H9 (cell line): Measurements from ENCODE around the gene LHPP. TPM values are rescaled to one million over a fixed set of nuclear protein-coding genes. Genes with fewer than 3 reads are reported as not detected.

Experiments used
- DNase-seq: peaks from one replicate; pipeline ENCODE4 v3.0.0-alpha.2; 2017
- H2AFZ ChIP-seq: one replicate; pipeline ENCODE4 v1.6.1; 2013; ENCODE audit warnings: mild to moderate bottlenecking, low read length, control low read depth, moderate library complexity
- H2AK5ac ChIP-seq: 2 replicates; pipeline ENCODE4 v1.6.1; 2013; ENCODE audit warnings: low read length, control low read depth, mixed read lengths; ENCODE audit not compliant: insufficient read length
- H2BK120ac ChIP-seq: one replicate; pipeline ENCODE4 v1.6.1; 2013; ENCODE audit warnings: low read depth, mild to moderate bottlenecking, low read length, control low read depth, inconsistent platforms; ENCODE audit not compliant: poor library complexity, severe bottlenecking
- H2BK12ac ChIP-seq: 2 replicates; pipeline ENCODE4 v1.6.1; 2013; ENCODE audit warnings: low read length, control low read depth, mixed read lengths, low read depth; ENCODE audit not compliant: insufficient read length
- H2BK15ac ChIP-seq: 2 replicates; pipeline ENCODE4 v1.6.1; 2013; ENCODE audit warnings: low read depth, low read length, control low read depth
- H2BK20ac ChIP-seq: one replicate; pipeline ENCODE4 v1.6.1; 2013; ENCODE audit warnings: low read depth, mild to moderate bottlenecking, low read length, control low read depth, inconsistent platforms; ENCODE audit not compliant: poor library complexity, severe bottlenecking
- H2BK5ac ChIP-seq: 2 replicates; pipeline ENCODE4 v1.6.1; 2013; ENCODE audit warnings: low read length, control low read depth, mixed read lengths; ENCODE audit not compliant: insufficient read length
- H3K14ac ChIP-seq: 2 replicates; pipeline ENCODE4 v1.6.1; 2013; ENCODE audit warnings: low read length, control low read depth; ENCODE audit not compliant: insufficient read depth
- H3K18ac ChIP-seq: 2 replicates; pipeline ENCODE4 v1.6.1; 2013; ENCODE audit warnings: low read depth, mild to moderate bottlenecking, mixed read lengths, low read length, control low read depth; ENCODE audit not compliant: insufficient read length
- H3K23ac ChIP-seq: 2 replicates; pipeline ENCODE4 v1.6.1; 2013; ENCODE audit warnings: low read length, control low read depth, mixed read lengths, low read depth; ENCODE audit not compliant: insufficient read length
- H3K23me2 ChIP-seq: 2 replicates; pipeline ENCODE4 v1.6.1; 2013; ENCODE audit warnings: low read depth, mild to moderate bottlenecking, mixed read lengths, low read length, control low read depth; ENCODE audit not compliant: insufficient read length, poor library complexity, severe bottlenecking
- H3K27ac ChIP-seq: 2 replicates; pipeline ENCODE4 v1.5.1; 2013; ENCODE audit warnings: low read length, control low read depth, mixed read lengths, low read depth; ENCODE audit not compliant: insufficient read length
- H3K27me3 ChIP-seq: 2 replicates; pipeline ENCODE4 v1.6.1; 2013; ENCODE audit warnings: low read length, control low read depth, inconsistent platforms; ENCODE audit not compliant: insufficient read depth
- H3K4ac ChIP-seq: 2 replicates; pipeline ENCODE4 v1.6.1; 2013; ENCODE audit warnings: low read depth, mild to moderate bottlenecking, control low read depth, inconsistent platforms, low read length, moderate library complexity
- H3K4me1 ChIP-seq: 2 replicates; pipeline ENCODE4 v1.6.1; 2013; ENCODE audit warnings: low read length, control low read depth, inconsistent platforms; ENCODE audit not compliant: insufficient read depth
- H3K4me2 ChIP-seq: 2 replicates; pipeline ENCODE4 v1.6.1; 2013; ENCODE audit warnings: low read length, control low read depth, mixed read lengths; ENCODE audit not compliant: insufficient read length, insufficient read depth
- H3K56ac ChIP-seq: 2 replicates; pipeline ENCODE4 v1.6.1; 2013; ENCODE audit warnings: low read depth, mild to moderate bottlenecking, mixed read lengths, low read length, control low read depth; ENCODE audit not compliant: insufficient read length
- H3K79me1 ChIP-seq: 2 replicates; pipeline ENCODE4 v1.6.1; 2013; ENCODE audit warnings: low read depth, mild to moderate bottlenecking, moderate library complexity, low read length, control low read depth, inconsistent platforms; ENCODE audit not compliant: insufficient read depth, poor library complexity, severe bottlenecking
- H3K79me2 ChIP-seq: 2 replicates; pipeline ENCODE4 v1.6.1; 2013; ENCODE audit warnings: low read length, control low read depth, inconsistent platforms; ENCODE audit not compliant: insufficient read depth
- H3K9ac ChIP-seq: 2 replicates; pipeline ENCODE4 v1.6.1; 2013; ENCODE audit warnings: low read length, control low read depth, mixed read lengths; ENCODE audit not compliant: insufficient read length; ENCODE audit errors: extremely low read depth
- H3K9me3 ChIP-seq: one replicate; pipeline ENCODE4 v1.6.1; 2013; ENCODE audit warnings: low read depth, low read length, inconsistent platforms; ENCODE audit not compliant: control insufficient read depth
- H3T11ph ChIP-seq: one replicate; pipeline ENCODE4 v1.6.1; 2013; ENCODE audit warnings: mild to moderate bottlenecking, low read length, control low read depth, inconsistent platforms
- H4K20me1 ChIP-seq: one replicate; pipeline ENCODE4 v1.6.1; 2013; ENCODE audit not compliant: control insufficient read depth, insufficient read length, insufficient read depth
- H4K5ac ChIP-seq: 2 replicates; pipeline ENCODE4 v1.6.1; 2013; ENCODE audit warnings: low read depth, mild to moderate bottlenecking, mixed read lengths, low read length, control low read depth; ENCODE audit not compliant: insufficient read length
- H4K8ac ChIP-seq: replicated peaks from 2 replicates; pipeline ENCODE4 v1.6.1; 2013; ENCODE audit warnings: low read length, control low read depth, mixed read lengths, low read depth; ENCODE audit not compliant: insufficient read length
- H4K91ac ChIP-seq: 2 replicates; pipeline ENCODE4 v1.6.1; 2013; ENCODE audit warnings: low read depth, mild to moderate bottlenecking, moderate library complexity, mixed read lengths, low read length, control low read depth; ENCODE audit not compliant: insufficient read length
- H3K27ac Mint-ChIP-seq, 3 experiments: 2 replicates in 2 of 3; 3 replicates in 1 of 3; pipeline ENCODE4 v1.8.0; 2020 to 2021; ENCODE audit warnings: mixed read lengths in 3 of 3, mild to moderate bottlenecking in 1 of 3, moderate library complexity in 1 of 3
- H3K27me3 Mint-ChIP-seq: 2 replicates; pipeline ENCODE4 v1.8.0; 2021; ENCODE audit warnings: low read depth, mild to moderate bottlenecking, moderate library complexity, mixed read lengths
- H3K36me3 Mint-ChIP-seq, 3 experiments: 2 replicates in 2 of 3; 3 replicates in 1 of 3; pipeline ENCODE4 v1.8.0; 2020 to 2021; ENCODE audit warnings: low read depth in 3 of 3, mixed read lengths in 3 of 3; ENCODE audit not compliant: insufficient read depth in 1 of 3
- H3K4me1 Mint-ChIP-seq, 2 experiments: 2 replicates each; pipeline ENCODE4 v1.8.0; 2020; ENCODE audit warnings: mixed read lengths in 2 of 2
- H3K4me3 Mint-ChIP-seq, 2 experiments: 2 replicates in 1 of 2; 3 replicates in 1 of 2; pipeline ENCODE4 v1.8.0; 2020 to 2021; ENCODE audit warnings: mild to moderate bottlenecking in 2 of 2, mixed read lengths in 2 of 2, moderate library complexity in 1 of 2
- H3K9me3 Mint-ChIP-seq, 2 experiments: 2 replicates in 1 of 2; 3 replicates in 1 of 2; pipeline ENCODE4 v1.8.0; 2020; ENCODE audit warnings: mild to moderate bottlenecking in 2 of 2, mixed read lengths in 2 of 2, moderate library complexity in 1 of 2
- CTCF ChIP-seq: fragments of 200-600 bp; sonication (generic); conservative IDR thresholded peaks from 3 replicates; pipeline ENCODE4 v1.8.0; 2021; ENCODE audit warnings: antibody characterized with exemption, mild to moderate bottlenecking
- WGBS: extraction: QIAGEN DNeasy Blood & Tissue Kit; methylation state at CpG from one replicate; pipeline ENCODE4 v1.1.7; 2013; ENCODE audit warnings: missing lambda C conversion rate, low lambda C conversion rate, mixed read lengths; ENCODE audit not compliant: insufficient read length; ENCODE audit errors: extremely low coverage; 5-methylcytosine and 5-hydroxymethylcytosine counted together
- total RNA-seq: library from RNA; stranded (reverse); gene quantifications from 2 replicates; pipeline ENCODE4 v1.2.1, GENCODE V29; 2021

LHPP gene
- total RNA-seq, 1 experiment from 2014 or later, result 29.6 TPM

- H3K18ac ChIP-seq, result no peak overlapping the region
- no peak overlapping the region; a peak in 1 of 5 replicates for H3K4me3 Mint-ChIP-seq
- TF ChIP-seq CTCF, result no peak
- no peak overlapping the region for H2BK120ac ChIP-seq
- H4K20me1 ChIP-seq, result no peaks in the 10 kb centered on the region
- no peak overlapping the region for H3K4me2 ChIP-seq
- no peaks in the 10 kb centered on the region for H3K9me3 ChIP-seq
- H3K27ac Mint-ChIP-seq, result no peak overlapping the region
- H3K27me3 ChIP-seq, result no peaks in the 10 kb centered on the region
- no peak overlapping the region for H3K4ac ChIP-seq
- no peaks in the 10 kb centered on the region for H3K27me3 Mint-ChIP-seq
- WGBS, result no CpG with 5 or more reads among the region's 10 CpGs
- no peak overlapping the region for H3K27ac ChIP-seq
- no peaks in the 10 kb centered on the region for H3K9me3 Mint-ChIP-seq
- H3K36me3 Mint-ChIP-seq, result no peaks in the 10 kb centered on the region; a peak in 1 of 7 replicates
- H2BK5ac ChIP-seq, result no peak overlapping the region
- H3K9ac ChIP-seq, result no peak overlapping the region
- no peaks in the 10 kb centered on the region for H3K79me2 ChIP-seq
- no peak overlapping the region for H3K56ac ChIP-seq
- no peak for DNase-seq
- H3K4me1 Mint-ChIP-seq, result peaks cover 5 to 14% of the 10 kb centered on the region in 2 experiments
- H4K8ac ChIP-seq, result no peak overlapping the region
- no peak overlapping the region for H2BK12ac ChIP-seq
- no peak overlapping the region for H2AK5ac ChIP-seq
- H4K91ac ChIP-seq, result no peak overlapping the region
- no peaks in the 10 kb centered on the region for H3K79me1 ChIP-seq
- H3K14ac ChIP-seq, result no peak overlapping the region
- H3K23ac ChIP-seq, result no peak overlapping the region
- H2BK15ac ChIP-seq, result no peak overlapping the region
- no peaks in the 10 kb centered on the region for H3K23me2 ChIP-seq
- H2AFZ ChIP-seq, result no peak overlapping the region
- no peak overlapping the region for H2BK20ac ChIP-seq
- H4K5ac ChIP-seq, result no peak overlapping the region
- no peak overlapping the region for H3T11ph ChIP-seq
- no peaks in the 10 kb centered on the region for H3K4me1 ChIP-seq
These were observed 92.6 kb downstream of the LHPP start for GRCh38 chr10:124554085-124554858.
